Dedifferentiated amniotic fluid mesenchymal stem cell (primary cell): Measurements from ENCODE around the gene SORCS3.

ENCODE experiments used
- DNase-seq: peaks from one replicate; pipeline ENCODE4 v3.0.0-alpha.2; 2016; ENCODE audit errors: extremely low spot score

Gene SORCS3

GRCh38 chr10:105259201-105259600 lies 618.1 kb downstream of the SORCS3 start:
- no peak for DNase-seq

GRCh38 chr10:105262666-105263065 lies 621.6 kb downstream of the SORCS3 start:
- no peak for DNase-seq

GRCh38 chr10:105266966-105267539 lies 626.0 kb downstream of the SORCS3 start:
- DNase-seq: no peak

- DNase-seq: no peak
Measured at GRCh38 chr10:105268961-105269360, 627.9 kb downstream of the SORCS3 start.

GRCh38 chr10:105269689-105270088 lies 628.6 kb downstream of the SORCS3 start:
- DNase-seq: no peak

- no peak for DNase-seq
Measured at GRCh38 chr10:105274556-105275070, 633.5 kb downstream of the SORCS3 start.

- no peak for DNase-seq
Measured at GRCh38 chr10:105278439-105278838, 637.3 kb downstream of the SORCS3 start.

- no peak for DNase-seq
Measured at GRCh38 chr10:105279101-105279500, 638.0 kb downstream of the SORCS3 start.

GRCh38 chr10:105280895-105281294 lies 639.8 kb downstream of the SORCS3 start:
- no peak for DNase-seq

GRCh38 chr10:105284476-105285215 lies 643.6 kb downstream of the SORCS3 start:
- no peak for DNase-seq

- DNase-seq: no peak
Measured at GRCh38 chr10:105288026-105288425, 646.9 kb downstream of the SORCS3 start.

GRCh38 chr10:105288613-105289012 lies 647.5 kb downstream of the SORCS3 start:
- no peak for DNase-seq

GRCh38 chr10:105291571-105291970 lies 650.5 kb downstream of the SORCS3 start:
- no peak for DNase-seq

- no peak for DNase-seq
Measured at GRCh38 chr10:105292236-105292635, 651.1 kb downstream of the SORCS3 start.
